Thoracic aorta (tissue), 2 donors: Measurements from ENCODE around the gene BCL7C. TPM values are rescaled to one million over a fixed set of nuclear protein-coding genes. Genes with fewer than 3 reads are reported as not detected.

ENCODE experiments used
- ATAC-seq: fragments of 150-250 bp; one replicate; pipeline ENCODE4 v1.8.0; 2017; ENCODE audit warnings: low read depth; ENCODE audit not compliant: insufficient number of reproducible peaks, low FRiP score
- DNase-seq: peaks from one replicate; pipeline ENCODE4 v3.0.0-alpha.2; 2020; ENCODE audit warnings: low spot score
- H3K27ac ChIP-seq, 2 donors: fragments of 200-600 bp; sonication (generic); 1 replicate in 1 of 2; 2 replicates in 1 of 2; pipeline ENCODE4 v1.5.1; 2016; ENCODE audit warnings: mild to moderate bottlenecking in 2 of 2, moderate library complexity in 2 of 2
- H3K27me3 ChIP-seq: fragments of 200-600 bp; sonication (generic); replicated peaks from 2 replicates; pipeline ENCODE4 v1.6.0; 2016; ENCODE audit warnings: mild to moderate bottlenecking; ENCODE audit not compliant: insufficient read depth
- H3K36me3 ChIP-seq: fragments of 200-600 bp; sonication (generic); one replicate; pipeline ENCODE4 v1.5.1; 2016
- H3K4me1 ChIP-seq, 2 donors: fragments of 200-600 bp; sonication (generic); 1 replicate in 1 of 2; 2 replicates in 1 of 2; pipeline versions ENCODE4 v1.5.1 to v1.6.0; 2016; ENCODE audit warnings: low read depth in 2 of 2, mild to moderate bottlenecking in 1 of 2; ENCODE audit not compliant: control insufficient read depth in 1 of 2
- H3K4me3 ChIP-seq: fragments of 200-600 bp; sonication (generic); 2 replicates; pipeline ENCODE4 v1.5.1; 2016; ENCODE audit warnings: mild to moderate bottlenecking
- H3K9me3 ChIP-seq: fragments of 200-600 bp; sonication (generic); 2 replicates; pipeline ENCODE4 v1.5.1; 2016
- CTCF ChIP-seq: fragments of 200-600 bp; sonication (generic); IDR thresholded peaks from one replicate; pipeline ENCODE4 v1.5.1; 2019; ENCODE audit warnings: antibody characterized with exemption
- total RNA-seq, 2 donors: library from RNA; depleted of rRNA; stranded (reverse); fragments of >200 nt; gene quantifications; one replicate each; pipeline versions ENCODE4 v1.1.0 to v1.2.3, GENCODE V29; 2016

Gene BCL7C
- total RNA-seq, 2 donors from 2014 or later: 35.6 to 55.2 TPM

- Histone ChIP-seq H3K9me3 (no peaks in the 10 kb centered on the region), H3K4me1 (peaks cover 6 to 13% of the 10 kb centered on the region in 2 donors), H3K4me3 (no peak overlapping the region), H3K36me3 (peaks cover 27% of the 10 kb centered on the region), H3K27me3 (no peaks in the 10 kb centered on the region), H3K27ac (no peak overlapping the region)
- DNase-seq (no peak), ATAC-seq (no peak)
- no peak for TF ChIP-seq CTCF
Measured at GRCh38 chr16:30888856-30889499, 4.9 kb downstream of the BCL7C start.

GRCh38 chr16:30887927-30888326 is 6.0 kb downstream of the BCL7C start:
- peaks cover 27% of the 10 kb centered on the region for H3K36me3 ChIP-seq
- H3K4me1 ChIP-seq: peaks cover 6 to 8% of the 10 kb centered on the region in 2 donors
- DNase-seq: no peak
- H3K9me3 ChIP-seq: no peaks in the 10 kb centered on the region
- H3K4me3 ChIP-seq: no peak overlapping the region
- TF ChIP-seq CTCF: no peak
- ATAC-seq: no peak
- H3K27me3 ChIP-seq: no peaks in the 10 kb centered on the region
- no peak overlapping the region for H3K27ac ChIP-seq

- no peak for TF ChIP-seq CTCF
- H3K27me3 ChIP-seq: no peaks in the 10 kb centered on the region
- DNase-seq (no peak), ATAC-seq (no peak)
- H3K27ac ChIP-seq: no peak overlapping the region
- no peaks in the 10 kb centered on the region for H3K4me1 ChIP-seq
- peaks cover 22% of the 10 kb centered on the region for H3K36me3 ChIP-seq
- H3K4me3 ChIP-seq: no peak overlapping the region
- H3K9me3 ChIP-seq: no peaks in the 10 kb centered on the region
Measured at GRCh38 chr16:30886145-30886544, 7.7 kb downstream of the BCL7C start.

- Histone ChIP-seq H3K36me3 (peaks cover 22% of the 10 kb centered on the region), H3K4me1 (no peaks in the 10 kb centered on the region), H3K27ac (no peak overlapping the region), H3K9me3 (no peaks in the 10 kb centered on the region), H3K27me3 (no peaks in the 10 kb centered on the region), H3K4me3 (no peak overlapping the region)
- DNase-seq: no peak
- no peak for ATAC-seq
- TF ChIP-seq CTCF: no peak
Measured at GRCh38 chr16:30885196-30885595, 8.7 kb downstream of the BCL7C start.

- H3K4me3 ChIP-seq: no peak overlapping the region
- no peak for ATAC-seq
- H3K4me1 ChIP-seq: no peaks in the 10 kb centered on the region
- TF ChIP-seq CTCF: no peak
- peaks cover 25% of the 10 kb centered on the region for H3K36me3 ChIP-seq
- DNase-seq: no peak
- H3K9me3 ChIP-seq: no peaks in the 10 kb centered on the region
- no peaks in the 10 kb centered on the region for H3K27me3 ChIP-seq
- H3K27ac ChIP-seq: no peak overlapping the region
Measured at GRCh38 chr16:30884760-30885159, 9.1 kb downstream of the BCL7C start.
